Pericardium fibroblast (primary cell): Measurements from ENCODE around the gene USP43. TPM values are rescaled to one million over a fixed set of nuclear protein-coding genes. Genes with fewer than 3 reads are reported as not detected.

Experiments
- total RNA-seq: library from RNA; depleted of rRNA; stranded (reverse); fragments of >200 nt; gene quantifications from 2 replicates; pipeline ENCODE4 v1.2.3, GENCODE V29; 2015

The USP43 gene, protein sequence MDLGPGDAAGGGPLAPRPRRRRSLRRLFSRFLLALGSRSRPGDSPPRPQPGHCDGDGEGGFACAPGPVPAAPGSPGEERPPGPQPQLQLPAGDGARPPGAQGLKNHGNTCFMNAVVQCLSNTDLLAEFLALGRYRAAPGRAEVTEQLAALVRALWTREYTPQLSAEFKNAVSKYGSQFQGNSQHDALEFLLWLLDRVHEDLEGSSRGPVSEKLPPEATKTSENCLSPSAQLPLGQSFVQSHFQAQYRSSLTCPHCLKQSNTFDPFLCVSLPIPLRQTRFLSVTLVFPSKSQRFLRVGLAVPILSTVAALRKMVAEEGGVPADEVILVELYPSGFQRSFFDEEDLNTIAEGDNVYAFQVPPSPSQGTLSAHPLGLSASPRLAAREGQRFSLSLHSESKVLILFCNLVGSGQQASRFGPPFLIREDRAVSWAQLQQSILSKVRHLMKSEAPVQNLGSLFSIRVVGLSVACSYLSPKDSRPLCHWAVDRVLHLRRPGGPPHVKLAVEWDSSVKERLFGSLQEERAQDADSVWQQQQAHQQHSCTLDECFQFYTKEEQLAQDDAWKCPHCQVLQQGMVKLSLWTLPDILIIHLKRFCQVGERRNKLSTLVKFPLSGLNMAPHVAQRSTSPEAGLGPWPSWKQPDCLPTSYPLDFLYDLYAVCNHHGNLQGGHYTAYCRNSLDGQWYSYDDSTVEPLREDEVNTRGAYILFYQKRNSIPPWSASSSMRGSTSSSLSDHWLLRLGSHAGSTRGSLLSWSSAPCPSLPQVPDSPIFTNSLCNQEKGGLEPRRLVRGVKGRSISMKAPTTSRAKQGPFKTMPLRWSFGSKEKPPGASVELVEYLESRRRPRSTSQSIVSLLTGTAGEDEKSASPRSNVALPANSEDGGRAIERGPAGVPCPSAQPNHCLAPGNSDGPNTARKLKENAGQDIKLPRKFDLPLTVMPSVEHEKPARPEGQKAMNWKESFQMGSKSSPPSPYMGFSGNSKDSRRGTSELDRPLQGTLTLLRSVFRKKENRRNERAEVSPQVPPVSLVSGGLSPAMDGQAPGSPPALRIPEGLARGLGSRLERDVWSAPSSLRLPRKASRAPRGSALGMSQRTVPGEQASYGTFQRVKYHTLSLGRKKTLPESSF
- not detected in 2 replicates for total RNA-seq

DNA sequence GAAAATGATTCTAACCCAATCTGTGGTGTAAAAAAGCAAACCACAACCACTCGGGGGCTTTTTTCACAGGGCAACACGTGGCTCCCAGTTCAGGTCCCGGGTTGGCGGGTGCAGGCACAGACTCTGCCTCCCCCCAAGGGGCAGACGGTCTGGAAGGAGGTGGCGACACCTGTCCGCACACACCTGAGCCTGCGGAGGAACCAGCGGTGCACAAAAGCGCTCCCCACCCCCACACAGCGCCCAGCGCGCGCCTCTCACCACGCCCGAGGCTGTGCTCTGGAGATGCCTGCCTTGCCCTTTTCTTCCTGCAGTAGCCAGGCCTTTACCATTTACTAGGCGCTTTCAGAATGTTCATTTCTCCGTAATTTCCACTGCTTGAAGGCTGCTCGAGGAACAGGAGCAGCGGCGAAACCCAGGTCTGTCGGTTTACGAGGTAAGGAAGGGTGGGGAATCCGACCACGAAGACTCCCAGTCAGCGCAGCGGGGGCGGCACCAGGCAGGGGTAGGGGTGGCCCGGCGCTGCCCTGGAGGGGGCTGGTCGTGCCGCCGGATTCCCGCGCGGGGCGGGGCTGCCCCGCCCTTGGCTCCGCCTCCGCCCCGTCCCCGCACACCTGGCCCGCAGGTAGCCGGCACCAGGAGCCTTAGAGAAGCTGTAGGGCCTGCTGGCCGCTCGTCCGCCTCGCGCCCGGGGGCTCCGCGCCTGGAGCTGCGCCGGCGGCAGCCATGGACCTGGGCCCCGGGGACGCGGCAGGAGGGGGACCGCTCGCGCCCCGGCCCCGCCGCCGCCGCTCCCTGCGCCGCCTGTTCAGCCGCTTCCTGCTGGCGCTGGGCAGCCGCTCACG is at the start of gene USP43:
USP43 (plus strand) TSS at position 608 of the 842 bp plus-strand sequence; CDS start at position 724, 116 bp downstream.

Other genes with a start within 250 kb of the USP43 start
- gene STX8, start 69.7 kb upstream of the USP43 start, total RNA-seq, result 68.2 and 79.4 TPM in 2 replicates
- gene CFAP52, start 68.9 kb upstream of the USP43 start, total RNA-seq, result 0.47 TPM in 1 of 2 replicates, not detected in the other
- not detected in 2 replicates for gene DHRS7C, start 146.1 kb downstream of the USP43 start, total RNA-seq
- gene GSG1L2, start 176.6 kb downstream of the USP43 start, total RNA-seq, result not detected in 2 replicates
- gene GLP2R, start 180.4 kb downstream of the USP43 start, total RNA-seq, result 2.5 TPM in 1 of 2 replicates, not detected in the other